MM.1S (cell line): ENCODE data around the gene HOXB3.

ENCODE experiments used
- DNase-seq: peaks from one replicate; pipeline ENCODE4 v3.0.0-alpha.2; 2015
- H2AFZ ChIP-seq: fragments of 300-600 bp; sonication (generic); 2 replicates; pipeline ENCODE4 v1.6.0; 2016; ENCODE audit warnings: antibody characterized with exemption, low read length
- H3F3A ChIP-seq: fragments of 300-600 bp; sonication (generic); 2 replicates; pipeline ENCODE4 v1.6.1; 2016; ENCODE audit warnings: mild to moderate bottlenecking, antibody characterized with exemption, low read length, moderate library complexity, mixed read lengths; ENCODE audit not compliant: insufficient read depth
- H3K27ac ChIP-seq: fragments of 300-600 bp; sonication (generic); 2 replicates; pipeline ENCODE4 v1.5.1; 2016; ENCODE audit warnings: mild to moderate bottlenecking, low read length
- H3K27me3 ChIP-seq: fragments of 300-600 bp; sonication (generic); replicated peaks from 2 replicates; pipeline ENCODE4 v1.6.0; 2016; ENCODE audit warnings: low read length; ENCODE audit not compliant: insufficient read depth
- H3K36me3 ChIP-seq: fragments of 300-600 bp; sonication (generic); replicated peaks from 2 replicates; pipeline ENCODE4 v1.6.1; 2016; ENCODE audit warnings: mild to moderate bottlenecking, low read length, mixed read lengths; ENCODE audit not compliant: insufficient read depth
- H3K4me1 ChIP-seq: fragments of 300-600 bp; sonication (generic); 2 replicates; pipeline ENCODE4 v1.6.1; 2016; ENCODE audit warnings: low read length, mixed read lengths
- H3K4me2 ChIP-seq: fragments of 300-600 bp; sonication (generic); 2 replicates; pipeline ENCODE4 v1.6.0; 2016; ENCODE audit warnings: low read depth, low read length
- H3K4me3 ChIP-seq: fragments of 300-600 bp; sonication (generic); 2 replicates; pipeline ENCODE4 v1.5.1; 2016; ENCODE audit warnings: low read length, mixed read lengths
- H3K79me2 ChIP-seq: fragments of 300-600 bp; sonication (generic); 2 replicates; pipeline ENCODE4 v1.6.1; 2016; ENCODE audit warnings: mixed run types, low read length, mixed read lengths
- H3K9ac ChIP-seq: fragments of 300-600 bp; sonication (generic); 2 replicates; pipeline ENCODE4 v1.6.1; 2016; ENCODE audit warnings: low read length, mixed read lengths
- H3K9me2 ChIP-seq: fragments of 300-600 bp; sonication (generic); replicated peaks from 2 replicates; pipeline ENCODE4 v1.6.1; 2016; ENCODE audit warnings: mild to moderate bottlenecking, low read length, mixed read lengths; ENCODE audit not compliant: insufficient read depth
- H3K9me3 ChIP-seq: fragments of 300-600 bp; sonication (generic); replicated peaks from 2 replicates; pipeline ENCODE4 v1.6.1; 2016; ENCODE audit warnings: mild to moderate bottlenecking, low read length, mixed read lengths; ENCODE audit not compliant: insufficient read depth
- H4K20me1 ChIP-seq: fragments of 300-600 bp; sonication (generic); 2 replicates; pipeline ENCODE4 v1.6.1; 2016; ENCODE audit warnings: mild to moderate bottlenecking, low read length, moderate library complexity, mixed read lengths; ENCODE audit not compliant: insufficient read depth
- CTCF ChIP-seq: fragments of 300-600 bp; sonication (generic); IDR thresholded peaks from 2 replicates; pipeline ENCODE4 v1.5.1; 2016; ENCODE audit warnings: antibody characterized with exemption, low read length, mixed read lengths
- EZH2 ChIP-seq: fragments of 300-600 bp; sonication (generic); optimal IDR thresholded peaks from 2 replicates; pipeline ENCODE3; 2017; ENCODE audit warnings: low read depth, mild to moderate bottlenecking, antibody characterized with exemption, low read length, mixed read lengths
- EZH2phosphoT487 ChIP-seq: fragments of 300-600 bp; sonication (generic); IDR thresholded peaks from 2 replicates; pipeline ENCODE4 v1.6.1; 2018; ENCODE audit warnings: antibody characterized with exemption, low read length

HOXB3 gene

GRCh38 chr17:48582750-48583069 lies 7.3 kb downstream of the HOXB3 start:
- no peak overlapping the region for H3K9ac ChIP-seq
- no peak overlapping the region for H3K4me3 ChIP-seq

GRCh38 chr17:48579760-48580554 lies 10.1 kb downstream of the HOXB3 start:
- Histone ChIP-seq H3K9ac (no peak overlapping the region), H3K79me2 (peaks cover 12% of the 10 kb centered on the region), H3K4me2 (no peak overlapping the region), H3K4me3 (no peak overlapping the region), H3K9me3 (no peaks in the 10 kb centered on the region), H3K27ac (no peak overlapping the region), H4K20me1 (no peaks in the 10 kb centered on the region), H3F3A (no peaks in the 10 kb centered on the region), H3K4me1 (peaks cover 8% of the 10 kb centered on the region), H3K27me3 (no peaks in the 10 kb centered on the region), H3K9me2 (no peaks in the 10 kb centered on the region), H3K36me3 (no peaks in the 10 kb centered on the region), H2AFZ (no peak overlapping the region)
- TF ChIP-seq EZH2phosphoT487 = no peak
- no peak for TF ChIP-seq EZH2
- no peak for TF ChIP-seq CTCF
- no peak for DNase-seq

More at GRCh38 chr17:48582750-48583069, 7.3 kb downstream of the HOXB3 start:
- TF ChIP-seq EZH2 (no peak), CTCF (no peak), EZH2phosphoT487 (no peak)
- Histone ChIP-seq H3K9me2 (no peaks in the 10 kb centered on the region), H3K4me2 (0 out of 2 replicates have a peak overlapping the region, but pooled peaks have one; percentile 63), H3K79me2 (peaks cover under 1% of the 10 kb centered on the region; the same call in 1 of the 2 replicates), H3K4me1 (peaks cover 6% of the 10 kb centered on the region), H2AFZ (no peak overlapping the region), H4K20me1 (no peaks in the 10 kb centered on the region), H3F3A (no peaks in the 10 kb centered on the region), H3K9me3 (no peaks in the 10 kb centered on the region), H3K36me3 (no peaks in the 10 kb centered on the region), H3K27ac (no peak overlapping the region), H3K27me3 (no peaks in the 10 kb centered on the region)
- no peak for DNase-seq

GRCh38 chr17:48579471-48579759 lies 10.6 kb downstream of the HOXB3 start:
- Histone ChIP-seq H3K4me3 (no peak overlapping the region), H3K9me3 (no peaks in the 10 kb centered on the region), H3K27me3 (no peaks in the 10 kb centered on the region), H3K4me1 (peaks cover 8% of the 10 kb centered on the region), H3F3A (no peaks in the 10 kb centered on the region), H3K27ac (no peak overlapping the region), H4K20me1 (no peaks in the 10 kb centered on the region), H3K4me2 (peak overlapping the region; percentile 86; the same call in 1 of the 2 replicates), H3K36me3 (no peaks in the 10 kb centered on the region), H3K79me2 (peaks cover 12% of the 10 kb centered on the region), H2AFZ (no peak overlapping the region), H3K9ac (no peak overlapping the region), H3K9me2 (no peaks in the 10 kb centered on the region)
- no peak for DNase-seq
- TF ChIP-seq EZH2phosphoT487 = no peak
- TF ChIP-seq CTCF = no peak
- TF ChIP-seq EZH2 = no peak
